ENCODE results near the gene HMOX1.
"Not testable (repeated sequence)": the region's sequence is repeated elsewhere in the genome, so short reads cannot be mapped to it uniquely, and the experiment has no call there.

HMOX1 gene

GRCh38 chr22:35381424-35382009 is 621 bp downstream of the HMOX1 start:
- DNase-seq = no peak

DNA sequence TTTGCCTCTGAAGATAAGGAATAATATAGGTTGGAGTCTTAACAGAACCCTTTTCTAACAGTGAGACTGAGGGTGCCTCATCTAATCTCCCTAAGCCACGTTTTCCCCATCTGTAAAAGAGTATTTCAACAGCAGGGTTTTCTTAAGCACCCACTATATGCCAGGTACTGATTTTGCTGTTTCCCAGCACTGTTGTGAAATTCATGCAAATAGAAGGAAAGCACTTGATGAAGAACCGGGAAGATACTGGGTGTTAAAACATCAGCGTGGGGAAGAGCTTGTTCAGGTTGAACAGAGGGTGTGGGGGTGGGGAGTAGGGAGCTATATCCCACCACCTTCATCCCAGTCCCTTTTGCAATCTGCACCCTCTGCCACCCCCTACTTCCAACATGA is 2.8 kb downstream of the HMOX1 start:
- DNase-seq = no peak

GRCh38 chr22:35384527-35384926 is 3.6 kb downstream of the HMOX1 start:
- no peak for DNase-seq

- DNase-seq = no peak
Observed at GRCh38 chr22:35384975-35385588, 4.2 kb downstream of the HMOX1 start.

GRCh38 chr22:35386670-35387288 is 5.9 kb downstream of the HMOX1 start:
- no peak for DNase-seq

GRCh38 chr22:35390933-35391332 is 10.0 kb downstream of the HMOX1 start:
- DNase-seq = no peak

GRCh38 chr22:35392357-35392756 is 11.5 kb downstream of the HMOX1 start:
- DNase-seq = no peak

DNA sequence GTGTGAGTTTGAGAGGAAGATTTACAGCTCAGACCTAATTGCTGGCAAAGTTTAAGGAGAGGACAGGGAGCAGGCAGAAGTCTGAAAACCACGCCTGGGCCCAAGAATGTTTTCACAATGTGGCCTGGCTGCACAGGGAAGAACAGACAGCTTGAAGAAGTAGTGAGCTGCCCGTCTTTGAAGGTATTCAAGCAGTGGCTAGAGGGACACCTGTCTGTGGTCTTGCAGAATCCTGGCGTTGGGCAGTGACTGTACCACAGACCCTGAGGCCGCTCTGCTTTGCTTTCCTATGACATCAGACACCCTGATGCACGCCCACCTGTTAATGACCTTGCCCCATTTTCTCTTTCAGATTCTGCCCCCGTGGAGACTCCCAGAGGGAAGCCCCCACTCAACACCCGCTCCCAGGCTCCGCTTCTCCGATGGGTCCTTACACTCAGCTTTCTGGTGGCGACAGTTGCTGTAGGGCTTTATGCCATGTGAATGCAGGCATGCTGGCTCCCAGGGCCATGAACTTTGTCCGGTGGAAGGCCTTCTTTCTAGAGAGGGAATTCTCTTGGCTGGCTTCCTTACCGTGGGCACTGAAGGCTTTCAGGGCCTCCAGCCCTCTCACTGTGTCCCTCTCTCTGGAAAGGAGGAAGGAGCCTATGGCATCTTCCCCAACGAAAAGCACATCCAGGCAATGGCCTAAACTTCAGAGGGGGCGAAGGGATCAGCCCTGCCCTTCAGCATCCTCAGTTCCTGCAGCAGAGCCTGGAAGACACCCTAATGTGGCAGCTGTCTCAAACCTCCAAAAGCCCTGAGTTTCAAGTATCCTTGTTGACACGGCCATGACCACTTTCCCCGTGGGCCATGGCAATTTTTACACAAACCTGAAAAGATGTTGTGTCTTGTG is 12.5 kb downstream of the HMOX1 start:
- no peak for DNase-seq

GRCh38 chr22:35394011-35394312 is 13.1 kb downstream of the HMOX1 start:
- DNase-seq = no peak

DNA sequence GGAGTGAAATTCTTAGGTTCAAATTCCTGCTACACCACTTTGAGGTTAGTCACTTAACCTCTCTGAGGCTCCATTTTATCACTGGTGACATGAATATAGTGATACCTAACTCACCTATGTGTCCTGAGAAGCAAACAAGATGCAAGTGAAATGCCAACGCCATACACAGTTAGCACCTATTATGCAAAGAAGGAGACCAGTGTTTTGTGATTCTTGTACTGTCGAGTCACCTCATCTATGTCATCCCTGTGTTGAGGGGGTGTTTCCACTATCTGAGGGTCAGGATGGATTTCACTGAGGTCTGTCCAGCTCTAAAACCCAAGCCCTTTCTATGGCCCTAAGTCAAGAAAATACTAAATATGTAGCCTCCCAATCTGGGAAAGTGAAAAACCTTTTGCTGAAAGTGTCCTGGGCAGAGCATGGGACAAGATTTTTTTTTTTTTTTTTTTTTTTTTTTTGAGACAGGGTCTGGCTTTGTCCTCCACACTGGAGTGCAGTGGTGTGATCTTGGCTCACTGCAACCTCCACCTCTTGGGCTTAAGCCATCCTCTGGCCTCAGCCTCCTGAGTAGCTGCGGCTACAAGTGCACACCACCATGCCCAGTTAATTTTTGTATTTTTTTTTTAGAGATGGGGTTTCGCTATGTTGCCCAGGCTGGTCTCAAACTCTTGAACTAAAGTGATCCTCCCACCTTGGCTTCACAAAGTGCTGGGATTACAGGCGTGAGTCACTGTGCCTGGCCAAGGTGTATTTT is 14.1 kb downstream of the HMOX1 start:
- no peak for DNase-seq

- DNase-seq = not testable (repeated sequence)
Observed at GRCh38 chr22:35396622-35397021, 15.7 kb downstream of the HMOX1 start.

- no peak for DNase-seq
Observed at GRCh38 chr22:35397095-35397904, 16.4 kb downstream of the HMOX1 start.

- no peak for DNase-seq
Observed at GRCh38 chr22:35398591-35398973, 17.7 kb downstream of the HMOX1 start.

DNA sequence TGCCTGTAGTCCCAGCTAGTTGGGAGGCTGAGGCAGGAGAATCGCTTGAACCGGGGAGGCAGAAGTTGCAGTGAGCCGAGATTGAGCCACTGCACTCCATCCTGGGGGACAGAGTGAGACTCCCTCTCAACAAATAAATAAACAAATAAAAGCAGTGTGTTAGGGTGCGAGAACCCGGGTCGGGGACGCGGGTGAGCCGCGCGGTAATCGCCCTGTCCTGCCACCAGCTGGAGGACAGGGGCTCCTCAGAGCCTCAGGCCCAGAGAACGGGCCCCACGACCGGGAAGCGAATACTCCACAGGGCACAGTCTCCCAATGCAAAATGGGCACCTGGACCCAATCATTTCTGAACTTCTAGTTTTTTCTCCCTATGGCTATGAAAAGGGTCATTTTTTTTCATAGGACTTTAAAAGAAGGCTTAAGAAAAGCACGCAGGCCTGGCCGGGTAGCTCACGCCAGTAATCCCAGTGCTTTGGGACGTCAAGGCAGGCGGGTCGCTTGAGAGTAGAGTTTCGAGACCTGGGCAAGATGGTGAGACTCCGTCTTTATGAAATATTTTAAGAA is 18.3 kb downstream of the HMOX1 start:
- DNase-seq = no peak

DNA sequence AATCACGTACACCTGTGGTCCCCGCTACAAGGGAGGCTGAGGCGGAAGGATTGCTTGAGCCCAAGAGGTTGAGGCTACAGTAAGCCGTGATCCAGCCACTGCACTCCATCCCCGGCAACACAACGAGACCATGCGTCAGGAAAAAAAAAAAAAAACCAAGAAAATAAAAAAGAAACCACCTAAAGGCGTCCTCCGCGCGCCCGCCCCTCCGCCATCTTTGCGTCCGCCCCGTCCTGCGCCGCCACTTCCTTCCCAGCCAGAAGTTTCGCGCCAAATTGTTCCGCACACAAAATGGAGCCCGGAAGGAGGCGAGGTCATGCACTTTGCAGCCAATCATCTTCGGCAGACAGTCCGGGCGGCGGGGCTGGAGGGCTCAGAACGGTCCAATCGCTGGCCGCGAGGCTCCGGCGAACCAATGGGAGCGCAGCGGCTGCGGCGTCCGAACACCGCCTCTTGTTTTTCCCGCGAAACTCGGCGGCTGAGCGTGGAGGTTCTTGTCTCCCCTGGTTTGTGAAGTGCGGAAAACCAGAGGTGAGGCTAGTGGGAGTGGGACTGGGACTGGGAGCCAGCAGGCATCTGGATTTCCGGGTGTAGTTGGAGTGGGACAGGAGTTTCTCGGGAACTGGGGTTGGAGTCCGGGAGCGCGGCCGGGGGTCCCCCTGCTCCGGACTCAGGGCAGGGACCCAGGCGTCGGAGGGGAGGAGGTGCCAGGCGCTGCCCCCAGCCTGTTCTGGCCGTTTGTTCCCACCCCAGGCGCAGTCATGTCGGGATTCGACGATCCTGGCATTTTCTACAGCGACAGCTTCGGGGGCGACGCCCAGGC is 19.0 kb downstream of the HMOX1 start, which contains the start of gene MCM5:
TSS of gene MCM5 (plus strand) at position 463 of the 823 bp plus-strand sequence. CDS start at position 762, 299 bp downstream.
- peak; percentile 87 for DNase-seq

DNA sequence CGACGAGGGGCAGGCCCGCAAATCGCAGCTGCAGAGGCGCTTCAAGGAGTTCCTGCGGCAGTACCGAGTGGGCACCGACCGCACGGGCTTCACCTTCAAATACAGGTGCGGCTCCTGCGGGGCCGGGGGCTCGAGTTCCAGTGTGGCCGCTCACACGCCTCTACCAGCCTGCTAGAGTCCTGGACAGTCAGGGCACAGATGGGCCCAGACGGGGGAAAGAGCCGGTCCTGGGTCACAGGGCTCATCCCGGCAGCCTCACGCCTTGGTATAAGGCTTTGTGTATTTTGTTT is 19.6 kb downstream of the HMOX1 start:
- no peak for DNase-seq

DNA sequence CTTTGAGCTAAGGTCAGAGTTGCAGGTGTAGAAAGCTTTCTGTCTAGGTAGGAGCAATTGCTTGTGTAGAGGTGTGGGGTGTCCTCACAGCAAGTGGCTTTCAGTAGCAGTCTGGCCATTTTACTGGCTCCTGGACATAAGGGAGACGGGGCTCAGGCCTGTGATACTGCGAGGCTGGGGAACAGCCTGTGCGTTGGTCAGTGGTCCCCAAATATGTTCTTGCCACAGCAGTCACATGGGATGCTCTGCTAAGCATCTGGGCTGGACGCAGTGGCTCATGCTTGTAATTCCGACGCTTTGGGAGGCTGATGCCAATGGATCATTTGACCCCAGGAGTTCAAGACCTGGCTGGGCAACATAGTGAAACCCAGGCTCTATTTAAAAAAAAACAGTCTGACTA is 21.0 kb downstream of the HMOX1 start:
- DNase-seq = no peak

- DNase-seq = no peak
Observed at GRCh38 chr22:35403356-35403755, 22.5 kb downstream of the HMOX1 start.

- no peak for DNase-seq
Observed at GRCh38 chr22:35404176-35404575, 23.3 kb downstream of the HMOX1 start.

DNA sequence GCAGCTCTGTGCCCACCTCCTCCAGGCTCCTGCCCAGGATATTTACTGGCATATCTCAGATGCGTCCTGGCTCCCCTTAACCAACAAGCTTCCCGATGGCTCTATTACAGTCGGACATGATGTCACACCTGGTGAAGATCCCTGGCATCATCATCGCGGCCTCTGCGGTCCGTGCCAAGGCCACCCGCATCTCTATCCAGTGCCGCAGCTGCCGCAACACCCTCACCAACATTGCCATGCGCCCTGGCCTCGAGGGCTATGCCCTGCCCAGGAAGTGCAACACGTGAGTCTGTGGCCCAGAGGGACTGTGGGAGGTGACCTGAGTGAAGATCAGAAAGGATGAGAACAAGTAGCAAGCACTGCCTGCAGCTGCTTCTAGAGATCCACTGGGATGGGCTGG is 25.5 kb downstream of the HMOX1 start:
- DNase-seq = no peak

GRCh38 chr22:35407362-35407761 is 26.5 kb downstream of the HMOX1 start:
- DNase-seq = no peak
